PC-3 (cell line): ENCODE results near the gene DCLRE1B. TPM values are rescaled to one million over a fixed set of nuclear protein-coding genes. Genes with fewer than 3 reads are reported as not detected.
A peak's percentile ranks its signal among the peaks of the same experiment; 100 is the strongest.

Source experiments
- ATAC-seq: fragments of 200-7000 bp; cut with Tn5 transposase; 2 replicates; pipeline ENCODE4 v1.9.1; 2020; ENCODE audit warnings: mild to moderate bottlenecking, moderate library complexity
- BruUV-seq: library from RNA; stranded (reverse); fragments of 400-500 nt; replicated peaks from 2 replicates; lab custom pipeline; 2021; lab: Mats Ljungman, UMichigan
- CTCF ChIA-PET: fragments of 300-600 bp; sonication (Branson Sonifier 250); formaldehyde crosslinking; loops from one replicate; lab custom pipeline; 2022; ENCODE audit warnings: antibody characterized with exemption; lab: Charles Lee
- POLR2A ChIA-PET: fragments of 300-600 bp; sonication (Branson Sonifier 250); formaldehyde crosslinking; loops from one replicate; lab custom pipeline; 2022; ENCODE audit warnings: antibody characterized with exemption; ENCODE audit not compliant: unreplicated experiment; lab: Charles Lee
- DNase-seq: peaks from one replicate; pipeline ENCODE4 v3.0.0-alpha.2; 2015
- H2AFZ ChIP-seq: fragments of 300-600 bp; sonication (generic); 2 replicates; pipeline ENCODE4 v1.6.0; 2016; ENCODE audit warnings: antibody characterized with exemption, low read length
- H3F3A ChIP-seq: fragments of 300-600 bp; sonication (generic); one replicate; pipeline ENCODE4 v1.6.0; 2017; ENCODE audit warnings: antibody characterized with exemption, low read length, control low read depth, mild to moderate bottlenecking; ENCODE audit not compliant: unreplicated experiment
- H3K27ac ChIP-seq: fragments of 300-600 bp; sonication (generic); 2 replicates; pipeline ENCODE4 v1.5.1; 2016; ENCODE audit warnings: mild to moderate bottlenecking, low read length
- H3K27me3 ChIP-seq: fragments of 300-600 bp; sonication (generic); 2 replicates; pipeline ENCODE4 v1.6.1; 2016; ENCODE audit warnings: low read length, mixed read lengths
- H3K36me3 ChIP-seq: fragments of 300-600 bp; sonication (generic); 2 replicates; pipeline ENCODE4 v1.6.1; 2016; ENCODE audit warnings: low read depth, mixed run types, low read length, mixed read lengths
- H3K4me1 ChIP-seq: fragments of 300-600 bp; sonication (generic); 2 replicates; pipeline ENCODE4 v1.5.1; 2016; ENCODE audit warnings: low read length; ENCODE audit not compliant: insufficient read depth
- H3K4me2 ChIP-seq: fragments of 300-600 bp; sonication (generic); 2 replicates; pipeline ENCODE4 v1.6.0; 2016; ENCODE audit warnings: low read length
- H3K4me3 ChIP-seq: fragments of 300-600 bp; sonication (generic); 2 replicates; pipeline ENCODE4 v1.5.1; 2016; ENCODE audit warnings: mild to moderate bottlenecking, low read length, mixed read lengths
- H3K79me2 ChIP-seq: fragments of 300-600 bp; sonication (generic); 2 replicates; pipeline ENCODE4 v1.6.1; 2017; ENCODE audit warnings: low read length, mixed read lengths
- H3K9ac ChIP-seq: fragments of 300-600 bp; sonication (generic); 2 replicates; pipeline ENCODE4 v1.6.0; 2016; ENCODE audit warnings: mild to moderate bottlenecking, low read length
- H3K9me2 ChIP-seq: fragments of 300-600 bp; sonication (generic); replicated peaks from 2 replicates; pipeline ENCODE4 v1.6.1; 2016; ENCODE audit warnings: mixed run types, low read length, mixed read lengths
- H3K9me3 ChIP-seq: fragments of 300-600 bp; sonication (generic); 2 replicates; pipeline ENCODE4 v1.6.1; 2016; ENCODE audit warnings: low read length, mixed read lengths
- H4K20me1 ChIP-seq: fragments of 300-600 bp; sonication (generic); 2 replicates; pipeline ENCODE4 v1.6.1; 2016; ENCODE audit warnings: low read length, mixed read lengths
- CTCF ChIP-seq: fragments of 300-600 bp; sonication (generic); conservative IDR thresholded peaks from 2 replicates; pipeline ENCODE4 v1.5.1; 2017; ENCODE audit warnings: antibody characterized with exemption, low read depth, mild to moderate bottlenecking, low read length
- EZH2 ChIP-seq: fragments of 300-600 bp; sonication (generic); IDR thresholded peaks from one replicate; pipeline ENCODE4 v1.6.1; 2017; ENCODE audit warnings: antibody characterized with exemption, mild to moderate bottlenecking, low read length; ENCODE audit not compliant: unreplicated experiment
- EZH2phosphoT487 ChIP-seq: fragments of 300-600 bp; sonication (generic); IDR thresholded peaks from 2 replicates; pipeline ENCODE4 v1.6.1; 2018; ENCODE audit warnings: mild to moderate bottlenecking, antibody characterized with exemption, low read length, borderline replicate concordance
- intact Hi-C: fragments of 100-400 bp; cut with micrococcal nuclease; formaldehyde crosslinking; loops from 2 replicates; pipeline ENCODE4 v1.9.0; 2023
- total RNA-seq: library from RNA; depleted of rRNA; stranded (reverse); fragments of >200 nt; gene quantifications from 2 replicates; pipeline ENCODE4 v1.2.3, GENCODE V29; 2014; rRNA removed

The DCLRE1B gene
- total RNA-seq, 1 experiment from 2014 or later = 12.6 TPM

GRCh38 chr1:113958691-113959090 is 53.6 kb downstream of the DCLRE1B start:
- TF ChIP-seq EZH2 = no peak
- ATAC-seq = no peak
- H3K4me1 ChIP-seq = no peaks in the 10 kb centered on the region
- no peak for DNase-seq
- peaks cover 24% of the 10 kb centered on the region for H3K36me3 ChIP-seq
- no peak overlapping the region for H3K27ac ChIP-seq
- H3K79me2 ChIP-seq = no peaks in the 10 kb centered on the region
- no peak overlapping the region for H2AFZ ChIP-seq
- POLR2A ChIA-PET = no interaction called here
- CTCF ChIA-PET = no interaction called here
- no peaks in the 10 kb centered on the region for H3K27me3 ChIP-seq
- intact Hi-C loops = no loop called here
- H3K4me3 ChIP-seq = no peak overlapping the region
- no TSS peak for BruUV-seq
- no peak overlapping the region for H3K4me2 ChIP-seq
- no peaks in the 10 kb centered on the region for H3F3A ChIP-seq
- no peaks in the 10 kb centered on the region for H3K9me2 ChIP-seq
- H3K9ac ChIP-seq = no peak overlapping the region
- no peaks in the 10 kb centered on the region for H3K9me3 ChIP-seq
- no peaks in the 10 kb centered on the region for H4K20me1 ChIP-seq

- Histone ChIP-seq H3K9me2 (no peaks in the 10 kb centered on the region), H3F3A (no peaks in the 10 kb centered on the region), H3K9me3 (no peaks in the 10 kb centered on the region), H3K27ac (no peak overlapping the region), H3K36me3 (peaks cover 35% of the 10 kb centered on the region), H3K4me1 (no peaks in the 10 kb centered on the region), H4K20me1 (no peaks in the 10 kb centered on the region), H3K27me3 (no peaks in the 10 kb centered on the region), H3K9ac (no peak overlapping the region), H2AFZ (no peak overlapping the region), H3K79me2 (no peaks in the 10 kb centered on the region), H3K4me2 (no peak overlapping the region), H3K4me3 (no peak overlapping the region)
- ChIA-PET CTCF (no interaction called here), POLR2A (interaction anchor here (0.6 kb wide), 1 partner anchor 128 kb away, joined by 3 read pairs; no protein-coding TSS in a partner anchor)
- TF ChIP-seq EZH2 (no peak), CTCF (peak; percentile 40; the same call in 1 of the 2 replicates), EZH2phosphoT487 (no peak)
- no peak for DNase-seq
- intact Hi-C loops = loop anchor here (5.0 kb wide), 1 partner anchor 126 kb away; no protein-coding TSS in a partner anchor
- no peak for ATAC-seq
- no TSS peak for BruUV-seq
Measured at GRCh38 chr1:113963281-113963906, 58.3 kb downstream of the DCLRE1B start.

Other genes with a start within 250 kb of the DCLRE1B start
- gene PHTF1, start 145.8 kb upstream of the DCLRE1B start, total RNA-seq = 23.4 and 27.3 TPM in 2 replicates
- 8.4 and 11.7 TPM in 2 replicates for gene RSBN1, start 92.8 kb upstream of the DCLRE1B start, total RNA-seq
- gene PTPN22, start 33.6 kb upstream of the DCLRE1B start, total RNA-seq = 0.04 and 0.17 TPM in 2 replicates
- 0.29 TPM in 1 of 2 replicates, not detected in the other for gene BCL2L15, start 17.7 kb upstream of the DCLRE1B start, total RNA-seq
- gene AP4B1, start 527 bp upstream of the DCLRE1B start, total RNA-seq = 15.5 and 15.8 TPM in 2 replicates
- gene HIPK1, start 24.0 kb downstream of the DCLRE1B start, total RNA-seq = 18.7 and 19.9 TPM in 2 replicates
- gene OLFML3, start 74.1 kb downstream of the DCLRE1B start, total RNA-seq = 7.0 TPM in 2 replicates
- gene SYT6, start 248.5 kb downstream of the DCLRE1B start, total RNA-seq = not detected in 2 replicates